ENCODE measurements around the gene MGMT. TPM values are rescaled to one million over a fixed set of nuclear protein-coding genes. Genes with fewer than 3 reads are reported as not detected.

The MGMT gene
- polyA plus RNA-seq, 3 donors = 9.5 to 23.5 (median 17.5) TPM

GRCh38 chr10:129657297-129658017 lies 190.4 kb downstream of the MGMT start:
- Mint-ChIP-seq H3K4me3 (no peak overlapping the region), H3K36me3 (no peaks in the 10 kb centered on the region), H3K4me1 (peaks cover 13% of the 10 kb centered on the region), H3K27me3 (ENCODE audit: low read depth in 3 of 3) (peaks cover 0 to 2% (median 2%) of the 10 kb centered on the region in 3 donors), H3K9me3 (peaks cover 0 to 2% (median 0%) of the 10 kb centered on the region in 7 donors), H3K27ac (no peak overlapping the region)
- no peak overlapping the region for H3K4me2 ChIP-seq (replicated peaks; ENCODE audit: extremely low read depth, low read length, poor library complexity, severe bottlenecking)
- intact Hi-C loops (cut with micrococcal nuclease) = no loop called here
- H3K27ac ChIP-seq (ENCODE audit: low read depth in 1 of 2, low read length in 2 of 2) = no peak overlapping the region
- no peaks in the 10 kb centered on the region for H3K36me3 ChIP-seq (replicated peaks in 1 of 2; ENCODE audit: control insufficient read depth in 1 of 2, insufficient read depth in 2 of 2, low read length in 2 of 2)
- H3K9me3 ChIP-seq (replicated peaks in 1 of 2; ENCODE audit: control insufficient read depth in 1 of 2, insufficient read depth in 1 of 2, low read length in 2 of 2) = no peaks in the 10 kb centered on the region
- H3K4me3 ChIP-seq (replicated peaks in 1 of 3; ENCODE audit: low read depth in 2 of 3, low read length in 3 of 3) = no peak overlapping the region
- 82% methylated on average over 2 of the region's 8 CpGs for WGBS (ENCODE audit: insufficient coverage)
- no peaks in the 10 kb centered on the region for H3K79me2 ChIP-seq (ENCODE audit: insufficient read depth, low read length)
- TF ChIP-seq, protein P1, sequence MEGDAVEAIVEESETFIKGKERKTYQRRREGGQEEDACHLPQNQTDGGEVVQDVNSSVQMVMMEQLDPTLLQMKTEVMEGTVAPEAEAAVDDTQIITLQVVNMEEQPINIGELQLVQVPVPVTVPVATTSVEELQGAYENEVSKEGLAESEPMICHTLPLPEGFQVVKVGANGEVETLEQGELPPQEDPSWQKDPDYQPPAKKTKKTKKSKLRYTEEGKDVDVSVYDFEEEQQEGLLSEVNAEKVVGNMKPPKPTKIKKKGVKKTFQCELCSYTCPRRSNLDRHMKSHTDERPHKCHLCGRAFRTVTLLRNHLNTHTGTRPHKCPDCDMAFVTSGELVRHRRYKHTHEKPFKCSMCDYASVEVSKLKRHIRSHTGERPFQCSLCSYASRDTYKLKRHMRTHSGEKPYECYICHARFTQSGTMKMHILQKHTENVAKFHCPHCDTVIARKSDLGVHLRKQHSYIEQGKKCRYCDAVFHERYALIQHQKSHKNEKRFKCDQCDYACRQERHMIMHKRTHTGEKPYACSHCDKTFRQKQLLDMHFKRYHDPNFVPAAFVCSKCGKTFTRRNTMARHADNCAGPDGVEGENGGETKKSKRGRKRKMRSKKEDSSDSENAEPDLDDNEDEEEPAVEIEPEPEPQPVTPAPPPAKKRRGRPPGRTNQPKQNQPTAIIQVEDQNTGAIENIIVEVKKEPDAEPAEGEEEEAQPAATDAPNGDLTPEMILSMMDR (IDR thresholded peaks at IDR 0.05) = no peak
- H4K20me1 ChIP-seq (ENCODE audit: insufficient read depth, low read length) = no peaks in the 10 kb centered on the region
- no peaks in the 10 kb centered on the region for H3K4me1 ChIP-seq (ENCODE audit: control insufficient read depth in 1 of 2, insufficient read depth in 2 of 2, low read length in 2 of 2)
- no peak overlapping the region for H3K9ac ChIP-seq (ENCODE audit: insufficient read depth, low read length, poor library complexity, severe bottlenecking)
- no peak overlapping the region for H2AFZ ChIP-seq (ENCODE audit: insufficient read depth, low read depth, low read length, poor library complexity, severe bottlenecking)
- no peak for DNase-seq
- no peaks in the 10 kb centered on the region for H3K27me3 ChIP-seq (ENCODE audit: control insufficient read depth in 2 of 2, insufficient read depth in 2 of 2, low read length in 2 of 2)

DNA sequence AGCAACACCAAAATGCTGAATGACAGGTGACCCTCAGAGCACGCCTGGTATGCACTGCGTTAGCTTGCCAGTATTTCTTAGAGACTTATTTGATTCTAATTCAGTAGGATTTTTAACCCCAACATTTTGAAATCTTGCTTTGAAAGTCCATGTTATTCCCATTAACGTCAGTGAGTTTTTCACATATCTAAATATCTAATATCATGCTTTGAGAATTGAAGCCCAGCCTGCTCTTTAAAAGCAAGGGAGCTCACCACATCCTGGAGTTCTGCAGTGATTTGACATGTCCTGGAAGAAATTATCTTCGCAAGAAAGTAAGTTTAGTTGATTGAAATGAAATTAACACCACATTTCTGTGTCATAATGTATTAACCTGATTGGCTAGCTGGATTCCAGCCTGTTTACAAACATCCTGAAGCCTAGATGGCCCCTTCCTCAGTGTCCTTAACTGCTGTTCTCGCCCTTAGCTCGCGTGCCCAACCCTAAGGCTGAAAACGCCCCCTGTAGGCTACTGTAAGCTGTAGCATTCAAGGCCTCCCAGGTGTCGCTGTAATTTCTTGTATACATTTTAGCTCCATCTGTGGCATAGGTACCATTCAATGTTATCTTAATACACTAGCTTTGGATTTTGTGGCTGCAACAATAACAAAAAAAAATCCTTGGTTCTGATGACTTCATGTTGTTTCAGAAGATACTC lies 191.5 kb downstream of the MGMT start:
- intact Hi-C loops (cut with micrococcal nuclease) = no loop called here
- Mint-ChIP-seq H3K4me1 (peaks cover 13% of the 10 kb centered on the region), H3K4me3 (no peak overlapping the region), H3K27ac (no peak overlapping the region), H3K9me3 (peaks cover 0 to 3% (median 0%) of the 10 kb centered on the region in 7 donors), H3K27me3 (ENCODE audit: low read depth in 3 of 3) (peaks cover 0 to 2% (median 1%) of the 10 kb centered on the region in 3 donors), H3K36me3 (no peaks in the 10 kb centered on the region)
- Histone ChIP-seq H3K36me3 (replicated peaks in 1 of 2; ENCODE audit: control insufficient read depth in 1 of 2, insufficient read depth in 2 of 2, low read length in 2 of 2) (no peaks in the 10 kb centered on the region), H3K27ac (ENCODE audit: low read depth in 1 of 2, low read length in 2 of 2) (no peak overlapping the region), H3K9me3 (replicated peaks in 1 of 2; ENCODE audit: control insufficient read depth in 1 of 2, insufficient read depth in 1 of 2, low read length in 2 of 2) (no peaks in the 10 kb centered on the region), H3K4me2 (replicated peaks; ENCODE audit: extremely low read depth, low read length, poor library complexity, severe bottlenecking) (no peak overlapping the region), H3K9ac (ENCODE audit: insufficient read depth, low read length, poor library complexity, severe bottlenecking) (no peak overlapping the region), H3K79me2 (ENCODE audit: insufficient read depth, low read length) (no peaks in the 10 kb centered on the region), H3K27me3 (ENCODE audit: control insufficient read depth in 2 of 2, insufficient read depth in 2 of 2, low read length in 2 of 2) (no peaks in the 10 kb centered on the region), H4K20me1 (ENCODE audit: insufficient read depth, low read length) (no peaks in the 10 kb centered on the region), H2AFZ (ENCODE audit: insufficient read depth, low read depth, low read length, poor library complexity, severe bottlenecking) (no peak overlapping the region), H3K4me1 (ENCODE audit: control insufficient read depth in 1 of 2, insufficient read depth in 2 of 2, low read length in 2 of 2) (no peaks in the 10 kb centered on the region), H3K4me3 (replicated peaks in 1 of 3; ENCODE audit: low read depth in 2 of 3, low read length in 3 of 3) (no peak overlapping the region)
- 95% methylated on average over 6 of the region's 9 CpGs for WGBS (ENCODE audit: insufficient coverage)
- no peak for DNase-seq
- TF ChIP-seq, protein P1 (IDR thresholded peaks at IDR 0.05) = no peak

Data from CD14-positive monocyte (primary cell).